Neural progenitor cell (in vitro differentiated cells): ENCODE results near the gene BCL2L13. TPM values are rescaled to one million over a fixed set of nuclear protein-coding genes. Genes with fewer than 3 reads are reported as not detected.

Experiments
- DNase-seq: peaks from one replicate; pipeline ENCODE4 v3.0.0-alpha.2; 2016; ENCODE audit warnings: low spot score
- H2AFZ ChIP-seq: fragments of 200-600 bp; sonication (generic); replicated peaks from 2 replicates; pipeline ENCODE4 v1.6.1; 2016; ENCODE audit warnings: antibody characterized with exemption
- H3F3A ChIP-seq: fragments of 200-600 bp; sonication (generic); 2 replicates; pipeline ENCODE4 v1.6.1; 2016; ENCODE audit warnings: antibody characterized with exemption, low read depth
- H3K27ac ChIP-seq: fragments of 200-600 bp; sonication (generic); 2 replicates; pipeline ENCODE4 v1.5.1; 2016; ENCODE audit warnings: mild to moderate bottlenecking
- H3K27me3 ChIP-seq: fragments of 200-600 bp; sonication (generic); 2 replicates; pipeline ENCODE4 v1.6.1; 2016; ENCODE audit warnings: mild to moderate bottlenecking, moderate library complexity
- H3K36me3 ChIP-seq: fragments of 200-600 bp; sonication (generic); 2 replicates; pipeline ENCODE4 v1.5.1; 2016
- H3K4me1 ChIP-seq: fragments of 200-600 bp; sonication (generic); 2 replicates; pipeline ENCODE4 v1.6.1; 2016; ENCODE audit warnings: mixed run types
- H3K4me2 ChIP-seq: fragments of 200-600 bp; sonication (generic); 2 replicates; pipeline ENCODE4 v1.6.1; 2016
- H3K4me3 ChIP-seq: fragments of 200-600 bp; sonication (generic); 2 replicates; pipeline ENCODE4 v1.5.1; 2016
- H3K79me2 ChIP-seq: fragments of 200-600 bp; sonication (generic); 2 replicates; pipeline ENCODE4 v1.6.1; 2016; ENCODE audit warnings: low read depth
- H3K9ac ChIP-seq: fragments of 200-600 bp; sonication (generic); 2 replicates; pipeline ENCODE4 v1.6.1; 2016
- H3K9me3 ChIP-seq: fragments of 200-600 bp; sonication (generic); 2 replicates; pipeline ENCODE4 v1.5.1; 2016; ENCODE audit warnings: low read depth
- H4K20me1 ChIP-seq: fragments of 200-600 bp; sonication (generic); 2 replicates; pipeline ENCODE4 v1.6.1; 2016; ENCODE audit warnings: low read depth
- H3K27ac Mint-ChIP-seq: 3 replicates; pipeline ENCODE4 v1.8.0; 2021; ENCODE audit warnings: mixed read lengths
- H3K27me3 Mint-ChIP-seq: 2 replicates; pipeline ENCODE4 v1.8.0; 2022; ENCODE audit warnings: low read depth, mild to moderate bottlenecking, inconsistent platforms, moderate library complexity, mixed read lengths; ENCODE audit not compliant: insufficient read depth
- H3K36me3 Mint-ChIP-seq: 3 replicates; pipeline ENCODE4 v1.8.0; 2021; ENCODE audit warnings: mixed read lengths
- H3K4me1 Mint-ChIP-seq: 3 replicates; pipeline ENCODE4 v1.8.0; 2021; ENCODE audit warnings: mixed read lengths
- H3K4me3 Mint-ChIP-seq: 3 replicates; pipeline ENCODE4 v1.8.0; 2021; ENCODE audit warnings: mild to moderate bottlenecking, moderate library complexity, mixed read lengths
- H3K9me3 Mint-ChIP-seq: 3 replicates; pipeline ENCODE4 v1.8.0; 2020; ENCODE audit warnings: mixed read lengths
- CTCF ChIP-seq: fragments of 200-600 bp; sonication (generic); IDR thresholded peaks from 2 replicates; pipeline ENCODE4 v1.5.1; 2017; ENCODE audit warnings: antibody characterized with exemption, mild to moderate bottlenecking
- EZH2 ChIP-seq: fragments of 200-600 bp; sonication (generic); IDR thresholded peaks from 2 replicates; pipeline ENCODE4 v1.6.1; 2017; ENCODE audit warnings: antibody characterized with exemption, mild to moderate bottlenecking, moderate library complexity
- EZH2phosphoT487 ChIP-seq: fragments of 200-600 bp; sonication (generic); IDR thresholded peaks from 2 replicates; pipeline ENCODE4 v1.6.1; 2017; ENCODE audit warnings: antibody characterized with exemption
- total RNA-seq: library from RNA; depleted of rRNA; stranded (reverse); fragments of >200 nt; gene quantifications from 2 replicates; pipeline ENCODE4 v1.2.3, GENCODE V29; 2015; ENCODE audit warnings: low replicate concordance

BCL2L13 gene
- total RNA-seq, 1 donor from 2014 or later = 47.7 TPM

DNA sequence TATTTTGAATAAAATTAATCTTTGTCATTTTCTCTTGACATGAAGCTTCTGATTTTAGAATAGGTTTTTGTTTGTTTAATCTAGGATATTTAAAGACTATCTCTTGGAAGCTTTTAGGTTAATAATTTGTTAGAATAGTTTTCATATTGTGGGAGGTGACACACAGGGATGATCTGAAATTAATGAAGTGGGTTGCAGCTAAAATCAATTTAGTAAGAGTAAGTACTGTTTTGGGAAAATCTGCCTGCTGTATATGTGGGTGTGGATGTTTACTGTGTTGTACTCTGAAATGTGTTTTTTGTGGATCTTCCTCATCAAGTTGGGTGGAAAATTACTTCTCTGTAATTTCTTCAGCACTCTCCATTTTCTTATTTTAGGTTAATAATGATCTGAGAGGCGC lies 68.4 kb downstream of the BCL2L13 start:
- Histone ChIP-seq H3K4me1 (no peaks in the 10 kb centered on the region), H4K20me1 (no peaks in the 10 kb centered on the region), H3K27ac (no peak overlapping the region), H3K36me3 (no peaks in the 10 kb centered on the region), H3K27me3 (no peaks in the 10 kb centered on the region), H3K79me2 (no peaks in the 10 kb centered on the region), H2AFZ (no peak overlapping the region), H3K4me2 (no peak overlapping the region), H3F3A (no peaks in the 10 kb centered on the region), H3K9ac (no peak overlapping the region), H3K9me3 (no peaks in the 10 kb centered on the region), H3K4me3 (no peak overlapping the region)
- H3K9me3 Mint-ChIP-seq = no peaks in the 10 kb centered on the region
- TF ChIP-seq CTCF = no peak
- TF ChIP-seq EZH2phosphoT487 = no peak
- TF ChIP-seq EZH2 = no peak
- no peak overlapping the region for H3K4me3 Mint-ChIP-seq
- no peak for DNase-seq
- H3K27me3 Mint-ChIP-seq = peaks cover 2% of the 10 kb centered on the region
- H3K27ac Mint-ChIP-seq = no peak overlapping the region
- peaks cover 6% of the 10 kb centered on the region for H3K4me1 Mint-ChIP-seq
- H3K36me3 Mint-ChIP-seq = peaks cover 17% of the 10 kb centered on the region

DNA sequence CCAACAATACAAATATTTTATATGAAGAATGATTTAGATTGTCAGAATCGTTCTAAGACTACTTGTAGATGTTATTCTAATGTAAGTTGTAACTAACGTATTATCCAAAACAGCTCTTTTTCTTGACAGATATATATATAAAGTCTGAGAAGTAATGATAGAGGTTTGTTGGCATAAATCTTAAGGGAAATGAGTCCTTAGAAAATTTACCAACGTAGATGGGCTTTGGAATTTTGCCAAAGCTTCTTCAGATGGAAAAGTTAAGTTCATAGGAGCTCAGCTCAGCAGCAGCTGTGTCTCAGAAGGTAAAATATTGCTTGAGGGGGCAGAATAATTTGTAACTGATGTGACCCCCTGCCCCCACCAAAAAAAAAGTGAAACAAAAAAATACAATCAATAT lies 69.0 kb downstream of the BCL2L13 start:
- Histone ChIP-seq H3K4me3 (no peak overlapping the region), H3K79me2 (no peaks in the 10 kb centered on the region), H3K4me1 (no peaks in the 10 kb centered on the region), H3F3A (no peaks in the 10 kb centered on the region), H2AFZ (no peak overlapping the region), H3K27me3 (no peaks in the 10 kb centered on the region), H4K20me1 (no peaks in the 10 kb centered on the region), H3K9ac (no peak overlapping the region), H3K36me3 (no peaks in the 10 kb centered on the region), H3K27ac (no peak overlapping the region), H3K9me3 (no peaks in the 10 kb centered on the region), H3K4me2 (no peak overlapping the region)
- Mint-ChIP-seq H3K27ac (no peak overlapping the region), H3K36me3 (peaks cover 17% of the 10 kb centered on the region), H3K4me1 (peaks cover 6% of the 10 kb centered on the region), H3K4me3 (no peak overlapping the region), H3K9me3 (no peaks in the 10 kb centered on the region), H3K27me3 (peaks cover 2% of the 10 kb centered on the region)
- TF ChIP-seq CTCF (no peak), EZH2 (no peak), EZH2phosphoT487 (no peak)
- DNase-seq = no peak

GRCh38 chr22:17710023-17710422 lies 71.5 kb downstream of the BCL2L13 start:
- no peaks in the 10 kb centered on the region for H3K27me3 Mint-ChIP-seq
- no peaks in the 10 kb centered on the region for H3K9me3 ChIP-seq
- H3F3A ChIP-seq = no peaks in the 10 kb centered on the region
- no peak overlapping the region for H3K4me3 ChIP-seq
- no peaks in the 10 kb centered on the region for H3K79me2 ChIP-seq
- no peak overlapping the region for H3K27ac Mint-ChIP-seq
- H3K36me3 Mint-ChIP-seq = peaks cover 14% of the 10 kb centered on the region
- no peak for DNase-seq
- no peak overlapping the region for H3K4me3 Mint-ChIP-seq
- no peak overlapping the region for H2AFZ ChIP-seq
- H4K20me1 ChIP-seq = no peaks in the 10 kb centered on the region
- H3K4me2 ChIP-seq = no peak overlapping the region
- H3K4me1 ChIP-seq = no peaks in the 10 kb centered on the region
- no peak for TF ChIP-seq EZH2
- no peak for TF ChIP-seq CTCF
- no peak for TF ChIP-seq EZH2phosphoT487
- no peaks in the 10 kb centered on the region for H3K27me3 ChIP-seq
- no peaks in the 10 kb centered on the region for H3K9me3 Mint-ChIP-seq
- H3K27ac ChIP-seq = no peak overlapping the region
- H3K4me1 Mint-ChIP-seq = peaks cover 6% of the 10 kb centered on the region
- H3K9ac ChIP-seq = no peak overlapping the region
- H3K36me3 ChIP-seq = no peaks in the 10 kb centered on the region

DNA sequence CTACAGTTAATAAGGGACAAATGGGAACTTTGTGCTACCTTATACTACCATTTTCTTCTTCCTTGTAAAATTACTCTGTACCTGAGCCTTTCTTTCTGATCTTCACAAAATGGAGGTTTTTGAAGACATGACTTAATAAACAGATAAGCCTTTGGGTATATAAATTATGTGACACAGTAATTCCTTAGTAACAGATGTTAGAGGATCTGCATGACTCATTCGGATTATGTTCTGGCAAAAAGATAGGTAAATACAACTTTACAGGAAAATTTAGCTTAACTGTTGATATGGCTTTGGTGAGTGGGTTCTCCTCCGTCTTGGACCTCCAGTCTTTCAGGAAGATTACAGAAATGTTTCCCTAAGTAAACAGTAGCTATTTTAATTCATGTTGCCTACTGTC lies 73.9 kb downstream of the BCL2L13 start:
- Histone ChIP-seq H3K9me3 (no peaks in the 10 kb centered on the region), H3K9ac (no peak overlapping the region), H3K79me2 (no peaks in the 10 kb centered on the region), H4K20me1 (no peaks in the 10 kb centered on the region), H3K27ac (no peak overlapping the region), H3K4me1 (no peaks in the 10 kb centered on the region), H3K4me2 (no peak overlapping the region), H3K4me3 (no peak overlapping the region), H3K36me3 (no peaks in the 10 kb centered on the region), H2AFZ (no peak overlapping the region), H3F3A (no peaks in the 10 kb centered on the region), H3K27me3 (no peaks in the 10 kb centered on the region)
- no peak overlapping the region for H3K4me3 Mint-ChIP-seq
- no peak for DNase-seq
- TF ChIP-seq EZH2phosphoT487 (no peak), CTCF (no peak), EZH2 (no peak)
- H3K4me1 Mint-ChIP-seq = no peaks in the 10 kb centered on the region
- H3K36me3 Mint-ChIP-seq = peaks cover 7% of the 10 kb centered on the region
- H3K27ac Mint-ChIP-seq = no peak overlapping the region
- H3K27me3 Mint-ChIP-seq = no peaks in the 10 kb centered on the region
- H3K9me3 Mint-ChIP-seq = no peaks in the 10 kb centered on the region
